WI38 (cell line): Measurements from ENCODE around the gene ACCS.

Experiments used
- H3K4me3 ChIP-seq: 2 replicates; pipeline ENCODE4 v1.5.1; 2011; ENCODE audit warnings: low read depth, mild to moderate bottlenecking, control low read depth, low read length
- TF ChIP-seq, protein P1 (sequence below): IDR thresholded peaks from 2 replicates; pipeline ENCODE4 v1.5.1; 2012; ENCODE audit warnings: low read depth, mild to moderate bottlenecking, control low read depth, low read length

ACCS gene

GRCh38 chr11:44043157-44043556, 22.9 kb upstream of the ACCS start:
- TF ChIP-seq, protein P1, sequence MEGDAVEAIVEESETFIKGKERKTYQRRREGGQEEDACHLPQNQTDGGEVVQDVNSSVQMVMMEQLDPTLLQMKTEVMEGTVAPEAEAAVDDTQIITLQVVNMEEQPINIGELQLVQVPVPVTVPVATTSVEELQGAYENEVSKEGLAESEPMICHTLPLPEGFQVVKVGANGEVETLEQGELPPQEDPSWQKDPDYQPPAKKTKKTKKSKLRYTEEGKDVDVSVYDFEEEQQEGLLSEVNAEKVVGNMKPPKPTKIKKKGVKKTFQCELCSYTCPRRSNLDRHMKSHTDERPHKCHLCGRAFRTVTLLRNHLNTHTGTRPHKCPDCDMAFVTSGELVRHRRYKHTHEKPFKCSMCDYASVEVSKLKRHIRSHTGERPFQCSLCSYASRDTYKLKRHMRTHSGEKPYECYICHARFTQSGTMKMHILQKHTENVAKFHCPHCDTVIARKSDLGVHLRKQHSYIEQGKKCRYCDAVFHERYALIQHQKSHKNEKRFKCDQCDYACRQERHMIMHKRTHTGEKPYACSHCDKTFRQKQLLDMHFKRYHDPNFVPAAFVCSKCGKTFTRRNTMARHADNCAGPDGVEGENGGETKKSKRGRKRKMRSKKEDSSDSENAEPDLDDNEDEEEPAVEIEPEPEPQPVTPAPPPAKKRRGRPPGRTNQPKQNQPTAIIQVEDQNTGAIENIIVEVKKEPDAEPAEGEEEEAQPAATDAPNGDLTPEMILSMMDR: no peak
- no peak overlapping the region for H3K4me3 ChIP-seq

DNA sequence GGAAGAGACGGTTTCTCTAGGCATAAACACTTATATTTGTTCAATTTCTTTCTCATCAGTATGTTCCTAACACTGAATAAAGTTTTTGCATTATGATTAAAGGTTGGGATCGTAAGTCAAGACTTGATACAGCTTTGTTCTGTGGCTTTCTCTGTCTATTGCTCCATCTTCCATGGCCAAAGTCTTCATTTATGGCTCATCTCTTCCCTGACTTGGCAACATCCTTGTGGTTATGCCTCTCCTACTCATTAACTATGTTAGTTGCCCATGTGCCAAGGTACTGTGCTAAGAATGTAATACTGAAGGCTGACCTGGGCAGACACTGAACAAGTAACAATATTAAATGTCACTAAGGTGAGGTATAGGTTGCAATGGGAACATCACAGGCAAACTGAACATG, 19.9 kb upstream of the ACCS start:
- TF ChIP-seq, protein P1: no peak
- H3K4me3 ChIP-seq: no peak overlapping the region

DNA sequence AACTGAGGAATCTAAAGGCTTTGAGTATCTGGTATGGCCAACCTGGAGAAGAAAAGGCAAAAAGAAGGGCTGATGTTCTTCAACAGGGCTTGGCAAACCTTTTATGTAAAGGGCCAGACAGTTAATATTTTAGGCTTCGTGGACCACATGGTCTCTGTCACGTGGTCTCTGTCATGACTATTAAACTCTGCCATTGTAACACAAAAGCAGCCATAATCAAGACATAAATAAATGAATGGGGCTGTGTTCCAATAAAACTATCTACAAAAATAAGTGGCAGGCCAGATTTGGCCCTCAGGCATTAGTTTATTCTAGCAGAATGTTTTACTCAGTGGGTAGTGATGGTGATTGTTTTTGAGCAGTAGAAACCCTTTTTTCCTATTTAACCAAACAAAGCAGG, 18.8 kb upstream of the ACCS start:
- TF ChIP-seq, protein P1: no peak
- H3K4me3 ChIP-seq: no peak overlapping the region

- no peak within 1 kb of the TSS for H3K4me3 ChIP-seq
- TF ChIP-seq, protein P1: no peak
These were observed 18.1 kb upstream of the ACCS start, which contains the start of gene ACCSL for GRCh38 chr11:44047931-44048431. TSS of gene ACCSL (plus strand) at chr11:44047981. CDS start at chr11:44048037, 56 bp downstream.

DNA sequence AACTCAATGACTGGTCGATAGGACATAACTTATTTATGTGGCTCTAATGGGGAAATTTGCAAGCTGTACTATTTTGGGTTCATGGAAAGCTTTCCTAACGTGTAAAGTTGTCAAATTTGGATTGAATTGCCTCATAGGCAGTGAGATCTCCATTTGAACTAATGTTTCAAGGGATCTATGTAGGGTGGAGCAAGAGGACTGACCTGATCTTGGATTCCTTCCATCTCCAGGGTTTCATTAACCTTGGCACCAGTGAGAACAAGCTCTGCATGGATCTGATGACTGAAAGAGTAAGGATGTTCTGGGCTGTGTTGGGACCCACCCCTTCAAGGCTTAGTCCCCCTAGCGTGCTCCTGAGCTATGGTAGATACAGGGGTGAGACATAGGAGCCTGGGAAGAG, 16.2 kb upstream of the ACCS start:
- TF ChIP-seq, protein P1: no peak
- H3K4me3 ChIP-seq: no peak overlapping the region

DNA sequence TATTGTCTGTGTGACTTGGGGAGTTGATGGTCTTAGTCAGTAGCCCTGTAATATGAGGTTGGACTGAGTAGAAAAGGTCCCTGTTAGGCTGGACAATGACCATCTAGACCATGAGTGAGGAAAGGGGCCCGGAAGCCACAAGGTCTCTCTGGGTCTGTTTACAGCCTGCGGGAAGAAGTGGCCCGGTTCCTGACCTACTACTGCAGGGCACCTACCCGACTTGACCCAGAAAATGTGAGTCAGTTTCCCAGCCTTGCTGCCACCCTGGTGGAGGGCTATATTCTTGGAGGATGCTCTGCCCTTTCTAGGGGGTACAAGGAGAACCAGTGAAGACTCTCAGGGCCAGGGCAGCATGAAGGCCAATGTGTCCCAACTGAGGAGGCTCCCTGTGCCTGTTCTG, 14.9 kb upstream of the ACCS start:
- no peak overlapping the region for H3K4me3 ChIP-seq
- TF ChIP-seq, protein P1: no peak

GRCh38 chr11:44057340-44057739, 8.7 kb upstream of the ACCS start:
- H3K4me3 ChIP-seq: no peak overlapping the region
- TF ChIP-seq, protein P1: no peak
